NCI-H446 treated with DMSO at 0.1 percent for 48 hours (cell line): ENCODE measurements around the gene ST3GAL4.
"Not testable (repeated sequence)": the region's sequence is repeated elsewhere in the genome, so short reads cannot be mapped to it uniquely, and the experiment has no call there.

Source experiments
- DNase-seq: peaks from one replicate; lab custom pipeline; 2025; lab: John Stamatoyannopoulos, UW

ST3GAL4 gene

DNA sequence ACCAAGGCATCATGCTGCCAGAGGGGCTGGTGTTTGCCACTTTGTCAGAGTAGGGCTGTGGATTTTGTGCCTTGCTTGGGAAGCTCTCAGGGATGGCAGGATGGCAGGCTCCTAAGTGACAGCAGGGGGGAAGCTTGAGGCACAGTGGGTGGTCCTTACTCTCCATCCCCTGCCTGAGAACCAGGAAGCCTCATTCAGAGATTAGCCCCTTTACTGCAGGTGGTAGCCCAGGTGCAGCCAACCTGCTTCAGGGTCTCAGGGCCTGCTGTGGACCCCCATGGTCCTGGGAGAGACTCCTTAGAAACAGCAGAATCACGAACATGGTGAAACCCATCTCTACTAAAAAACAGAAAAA is 8.9 kb upstream of the ST3GAL4 start:
- no peak for DNase-seq

- DNase-seq = not testable (repeated sequence)
Measured at GRCh38 chr11:126346946-126347345, 8.5 kb upstream of the ST3GAL4 start.

GRCh38 chr11:126347751-126348668 is 7.5 kb upstream of the ST3GAL4 start:
- DNase-seq = no peak

- peak; percentile 82 for DNase-seq
Measured at GRCh38 chr11:126348806-126349582, 6.5 kb upstream of the ST3GAL4 start.

DNA sequence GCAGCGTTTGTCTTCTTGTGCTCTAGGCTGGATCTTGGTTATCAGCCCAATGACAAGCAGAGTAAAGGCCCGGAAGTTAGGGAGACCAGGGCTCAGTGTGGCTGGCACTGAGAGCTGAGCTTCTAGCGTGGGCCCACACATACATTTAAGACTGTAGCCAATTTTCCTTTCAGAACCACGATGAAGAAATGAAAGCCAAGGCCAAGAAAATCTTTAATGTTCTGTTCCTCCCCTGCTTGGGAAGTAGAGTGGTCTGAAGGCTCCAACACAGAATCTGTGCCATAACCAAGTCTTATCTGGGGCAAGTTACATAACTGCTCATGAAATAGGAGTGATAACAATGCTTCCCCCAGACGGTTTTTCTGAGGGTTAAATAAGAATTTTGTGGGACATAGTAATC is 4.7 kb upstream of the ST3GAL4 start:
- DNase-seq = no peak

DNA sequence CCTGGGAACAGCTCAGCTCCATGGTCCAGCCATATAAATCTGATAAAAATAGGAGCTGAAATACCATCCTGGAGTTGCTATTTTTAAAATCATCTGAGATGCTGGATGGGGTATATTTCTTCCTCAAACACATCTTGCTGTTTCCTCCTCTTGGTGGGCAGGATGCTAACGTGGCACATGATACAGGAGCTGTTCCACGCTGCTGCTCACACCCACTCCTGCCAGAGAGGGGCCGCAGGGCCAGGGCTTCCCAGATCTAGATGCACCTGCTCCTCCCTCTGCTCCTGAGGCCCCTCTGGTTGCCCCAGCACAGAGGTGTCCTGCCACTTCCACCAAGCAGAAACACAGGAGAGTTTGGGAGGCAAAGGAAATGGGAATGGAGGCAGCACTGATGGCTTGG is 3.3 kb upstream of the ST3GAL4 start:
- DNase-seq = no peak

GRCh38 chr11:126352934-126353801 is 2.3 kb upstream of the ST3GAL4 start:
- DNase-seq = no peak

DNA sequence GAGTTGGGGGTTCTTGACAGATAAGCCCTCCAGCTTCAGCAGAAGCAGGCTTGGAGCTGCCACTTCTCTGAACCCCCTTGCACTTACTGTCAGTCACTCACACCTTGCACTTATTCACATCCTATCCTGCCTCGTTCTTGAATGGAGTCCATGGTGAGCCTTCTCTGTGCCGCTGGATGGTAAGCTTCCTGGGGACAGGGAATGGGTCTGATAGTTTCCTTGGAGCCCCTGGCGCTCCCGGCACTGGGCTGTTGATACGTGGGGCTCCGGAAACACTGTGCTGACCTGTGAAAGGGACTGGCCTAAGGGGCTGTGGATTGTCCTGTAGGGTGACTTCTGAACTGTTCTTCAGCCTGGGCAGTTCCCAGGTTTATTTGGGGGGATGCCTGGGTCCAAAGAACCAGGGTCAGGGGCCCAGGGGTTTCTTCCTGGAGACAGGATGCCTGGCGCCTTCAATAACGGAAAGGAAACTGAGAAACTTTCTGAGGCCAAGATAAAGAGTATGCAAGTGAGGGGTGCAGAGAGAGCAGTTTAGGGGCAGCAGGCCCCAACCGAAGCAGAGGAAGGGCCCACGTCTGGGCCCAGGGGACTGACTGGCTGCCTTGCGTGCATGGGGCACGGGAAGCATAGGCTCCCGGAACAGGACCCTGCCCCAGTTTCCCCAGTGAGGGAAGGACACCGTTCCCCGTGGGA is 709 bp upstream of the ST3GAL4 start:
- no peak for DNase-seq

GRCh38 chr11:126355926-126356897 is 726 bp downstream of the ST3GAL4 start:
- DNase-seq = no peak

DNA sequence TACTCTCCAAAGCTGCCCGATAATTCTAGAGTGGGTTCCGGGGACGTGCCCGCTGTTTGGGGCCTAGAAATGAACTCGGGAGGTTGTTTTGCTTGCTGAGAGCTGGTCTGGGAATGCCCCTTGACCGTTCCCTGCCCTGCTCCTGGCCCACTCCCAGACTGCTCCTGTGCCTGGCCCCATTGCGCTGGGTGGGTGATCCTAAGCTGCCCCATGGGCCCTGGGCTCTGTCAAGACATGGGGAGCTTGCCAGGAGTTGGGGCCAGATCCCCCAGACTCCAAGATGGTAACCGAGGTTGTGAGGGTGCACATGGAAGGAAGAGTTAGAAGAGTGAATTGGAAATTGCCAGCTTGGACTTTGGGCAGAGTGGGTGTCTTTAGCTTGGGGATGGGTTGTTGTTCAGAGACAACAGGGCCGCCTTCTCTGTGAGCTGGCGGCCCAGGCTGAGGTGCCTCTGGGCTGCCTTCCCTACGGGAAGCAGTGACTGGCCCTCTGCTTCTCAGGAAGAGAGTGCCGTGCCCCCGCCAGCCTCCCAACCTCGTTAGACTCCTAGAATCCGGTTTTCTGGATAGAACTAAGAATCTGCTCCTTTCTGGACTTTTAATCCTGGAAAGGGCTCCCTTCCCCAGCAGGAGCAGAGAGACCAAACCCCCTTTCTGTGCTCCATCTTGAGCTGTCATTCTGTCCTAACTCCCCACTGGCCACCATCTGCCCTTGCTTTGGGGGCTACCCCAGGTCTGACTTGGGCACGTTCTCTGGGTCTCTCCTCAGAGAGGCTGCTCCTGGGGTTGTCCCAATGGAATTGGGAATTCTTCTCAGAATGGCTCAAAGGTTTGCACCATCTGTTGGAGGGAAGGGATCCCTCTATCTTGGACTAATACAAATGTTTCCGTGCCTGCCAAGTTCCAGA is 1.8 kb downstream of the ST3GAL4 start:
- no peak for DNase-seq

DNA sequence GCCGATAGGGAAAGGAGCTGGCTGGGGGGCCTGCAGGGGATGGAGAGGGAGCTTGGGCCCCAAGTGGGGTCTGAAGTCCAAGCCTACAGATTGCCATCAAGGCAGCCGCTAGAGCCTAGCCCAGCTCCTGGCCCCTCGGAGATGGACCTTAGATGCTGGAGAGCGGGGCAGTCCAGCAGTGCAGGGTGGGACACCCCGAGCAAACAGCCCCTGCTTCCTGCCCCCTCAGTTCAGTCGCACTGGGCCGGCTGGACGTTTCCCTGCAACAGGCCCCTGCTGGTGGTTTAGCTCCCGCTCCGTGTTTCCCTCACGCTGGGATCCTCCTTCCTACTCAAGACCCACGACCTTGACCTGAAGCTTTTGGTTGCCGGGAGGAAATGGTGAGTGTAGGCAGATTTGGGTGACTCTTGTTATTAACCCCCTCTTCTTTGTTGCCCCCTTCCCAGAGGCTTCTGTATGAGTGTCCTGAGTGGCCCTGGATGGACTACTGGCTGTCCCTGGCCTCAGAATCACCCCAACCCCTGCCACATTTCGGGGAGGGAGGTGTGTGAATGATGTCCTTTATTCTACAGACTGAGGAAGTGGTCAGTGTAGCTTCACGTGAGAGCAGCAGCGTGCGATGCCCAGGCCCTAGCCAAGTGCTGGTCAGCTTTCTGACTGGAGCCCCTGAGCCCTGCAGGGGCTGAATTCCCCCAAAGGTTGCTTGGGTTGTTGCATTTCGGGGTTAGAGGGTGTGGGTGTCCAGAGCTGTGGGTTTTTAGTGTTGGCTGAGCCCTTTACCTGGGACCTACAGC is 2.7 kb downstream of the ST3GAL4 start:
- no peak for DNase-seq

DNA sequence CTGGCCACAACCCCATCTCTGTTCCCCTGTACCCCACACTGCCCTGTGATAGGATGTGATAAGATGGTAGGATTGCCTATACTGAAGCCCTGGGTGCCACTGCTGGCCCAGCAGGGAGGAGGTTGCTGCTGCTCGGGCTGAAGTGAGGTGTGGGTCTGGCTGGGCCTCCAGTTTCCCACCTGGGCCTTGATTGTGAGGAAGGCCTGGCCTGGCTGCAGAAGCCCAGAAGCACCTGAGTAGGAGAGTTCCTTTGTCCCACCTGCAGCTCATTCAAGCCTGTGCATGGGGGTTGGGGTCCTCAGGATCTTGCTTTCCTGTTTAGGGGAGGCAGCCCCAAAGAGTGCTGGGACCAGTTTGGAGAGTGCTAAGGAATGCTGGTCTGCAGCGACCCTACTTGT is 3.3 kb downstream of the ST3GAL4 start:
- DNase-seq = no peak

GRCh38 chr11:126359431-126360048 is 4.1 kb downstream of the ST3GAL4 start:
- peak; percentile 97 for DNase-seq

- DNase-seq = no peak
Measured at GRCh38 chr11:126360049-126360446, 4.6 kb downstream of the ST3GAL4 start.

GRCh38 chr11:126361400-126361799 is 5.9 kb downstream of the ST3GAL4 start:
- no peak for DNase-seq

- DNase-seq = no peak
Measured at GRCh38 chr11:126362879-126363655, 7.6 kb downstream of the ST3GAL4 start.

DNA sequence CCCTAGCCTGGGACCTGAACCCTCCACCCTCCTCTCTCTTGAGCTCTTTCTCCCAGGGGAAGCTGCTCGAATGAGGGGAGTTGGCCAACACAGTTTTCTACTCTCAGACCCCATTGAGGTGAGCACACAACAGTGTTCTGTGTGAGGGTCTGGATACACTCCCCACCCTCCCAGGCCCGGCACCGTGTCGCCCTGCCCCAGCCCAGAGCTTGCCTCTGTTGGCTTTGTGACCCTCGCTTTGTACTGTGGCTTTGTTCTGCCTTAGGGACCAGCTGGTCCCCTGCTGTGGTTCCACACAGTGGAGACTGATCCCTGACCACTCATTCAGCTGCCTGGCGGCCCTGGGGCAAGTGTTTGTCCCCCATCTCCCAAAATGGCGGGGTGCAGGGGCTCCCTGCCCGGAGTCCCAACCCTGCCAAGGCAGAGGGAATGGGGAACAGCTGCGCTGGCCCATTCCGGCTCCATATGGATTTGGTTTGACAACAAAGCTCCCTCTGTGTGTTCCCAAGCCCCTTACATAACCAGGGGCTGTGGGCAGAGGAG is 8.3 kb downstream of the ST3GAL4 start:
- DNase-seq = no peak
